ENCODE data around the gene TNFRSF1B.
A peak's percentile ranks its signal among the peaks of the same experiment; 100 is the strongest.

Gene TNFRSF1B

DNA sequence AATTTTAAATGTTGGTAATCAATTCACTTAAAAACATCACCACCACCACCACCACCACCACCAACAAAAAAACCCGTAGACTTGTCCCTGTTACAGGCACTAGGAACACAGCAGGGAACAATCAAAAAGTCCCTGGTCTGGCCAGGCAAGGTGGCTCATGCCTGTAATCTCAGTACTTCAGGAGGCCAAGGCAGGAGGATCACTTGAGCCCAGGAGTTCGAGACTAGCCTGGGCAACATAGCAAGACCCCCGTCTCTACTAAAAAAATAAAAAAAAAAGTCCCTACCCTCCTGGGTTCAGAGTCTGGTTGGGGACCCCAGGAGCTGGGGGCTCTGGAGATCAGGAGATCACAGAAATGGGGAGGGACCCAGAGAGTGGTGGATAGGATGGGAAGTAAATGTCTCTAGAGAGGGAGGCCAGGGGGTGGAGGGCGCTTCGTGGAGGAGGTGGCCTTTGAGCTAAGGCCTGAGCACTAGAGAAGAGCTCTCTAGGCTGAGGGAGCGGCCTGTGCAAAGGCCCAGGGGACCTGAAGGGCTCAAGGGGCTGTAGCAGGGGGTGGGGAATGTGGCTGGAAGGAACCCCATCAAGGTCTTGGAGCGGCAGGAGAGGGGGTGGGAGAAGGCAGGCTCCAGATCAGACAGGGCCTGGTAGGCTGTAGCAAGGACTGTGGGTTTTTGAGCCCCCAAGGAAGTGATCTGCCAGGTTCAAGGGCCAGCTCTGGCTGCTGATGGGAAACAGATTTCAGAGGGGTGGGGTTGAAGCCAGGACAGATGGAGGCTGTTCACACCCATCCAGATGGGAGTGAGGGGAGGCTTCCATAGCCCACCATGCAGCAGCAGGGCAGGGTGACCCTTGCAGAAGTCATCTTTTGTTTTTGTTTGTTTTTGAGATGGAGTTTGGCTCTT is 38.2 kb downstream of the TNFRSF1B start:
- CTCF ChIA-PET: interaction anchor here (1.1 to 7.7 kb wide), 2 partner anchors 79 to 84 kb away, joined by 3 to 72 read pairs; no protein-coding TSS in a partner anchor
- no peak for DNase-seq (ENCODE audit: extremely low spot score)

DNA sequence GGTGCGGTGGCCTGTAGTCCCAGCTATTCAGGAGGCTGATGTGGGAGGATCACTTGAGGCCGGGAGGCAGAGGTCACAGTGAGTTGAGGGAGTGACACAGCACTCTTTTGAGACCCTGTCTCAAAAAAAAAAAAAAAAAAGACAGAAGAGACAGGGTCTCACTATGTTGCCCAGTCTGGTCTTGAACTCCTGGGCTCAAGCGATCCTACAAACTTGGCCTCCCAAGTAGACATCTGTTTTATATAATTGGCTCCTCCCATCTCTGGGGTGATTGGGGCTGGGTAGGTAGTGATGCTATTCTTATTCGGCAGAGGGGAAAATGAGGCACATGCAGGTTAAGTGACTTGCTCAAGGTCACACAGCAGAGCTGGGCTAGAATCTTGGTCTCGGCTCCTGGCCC is 39.4 kb downstream of the TNFRSF1B start:
- POLR2A ChIA-PET: no interaction called here
- DNase-seq (ENCODE audit: extremely low spot score): no peak
- TF ChIP-seq SP1 (IDR thresholded peaks at IDR 0.05): no peak
- CTCF ChIA-PET: interaction anchor here (7.7 kb wide), 1 partner anchor 81 kb away, joined by 72 read pairs; no protein-coding TSS in a partner anchor

More for the DNA sequence above, 38.2 kb downstream of the TNFRSF1B start:
- TF ChIP-seq ARNT (IDR thresholded peaks at IDR 0.05): no peak
- TF ChIP-seq LEF1 (IDR thresholded peaks at IDR 0.05; ENCODE audit: borderline replicate concordance): no peak
- TF ChIP-seq NFRKB (IDR thresholded peaks at IDR 0.05): no peak
- TF ChIP-seq FOXA1 (IDR thresholded peaks at IDR 0.05): no peak
- TF ChIP-seq, protein P1, sequence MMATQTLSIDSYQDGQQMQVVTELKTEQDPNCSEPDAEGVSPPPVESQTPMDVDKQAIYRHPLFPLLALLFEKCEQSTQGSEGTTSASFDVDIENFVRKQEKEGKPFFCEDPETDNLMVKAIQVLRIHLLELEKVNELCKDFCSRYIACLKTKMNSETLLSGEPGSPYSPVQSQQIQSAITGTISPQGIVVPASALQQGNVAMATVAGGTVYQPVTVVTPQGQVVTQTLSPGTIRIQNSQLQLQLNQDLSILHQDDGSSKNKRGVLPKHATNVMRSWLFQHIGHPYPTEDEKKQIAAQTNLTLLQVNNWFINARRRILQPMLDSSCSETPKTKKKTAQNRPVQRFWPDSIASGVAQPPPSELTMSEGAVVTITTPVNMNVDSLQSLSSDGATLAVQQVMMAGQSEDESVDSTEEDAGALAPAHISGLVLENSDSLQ (IDR thresholded peaks at IDR 0.05): no peak
- TF ChIP-seq FOXM1 (IDR thresholded peaks at IDR 0.05; ENCODE audit: borderline replicate concordance): no peak
- TF ChIP-seq FOXK2 (IDR thresholded peaks at IDR 0.05): no peak
- no peak for TF ChIP-seq TARDBP (IDR thresholded peaks at IDR 0.05)
- TF ChIP-seq L3MBTL2 (conservative IDR thresholded peaks at IDR 0.05): no peak
- TF ChIP-seq HDGF (IDR thresholded peaks at IDR 0.05; ENCODE audit: borderline replicate concordance): no peak
- POLR2A ChIA-PET: no interaction called here

DNA sequence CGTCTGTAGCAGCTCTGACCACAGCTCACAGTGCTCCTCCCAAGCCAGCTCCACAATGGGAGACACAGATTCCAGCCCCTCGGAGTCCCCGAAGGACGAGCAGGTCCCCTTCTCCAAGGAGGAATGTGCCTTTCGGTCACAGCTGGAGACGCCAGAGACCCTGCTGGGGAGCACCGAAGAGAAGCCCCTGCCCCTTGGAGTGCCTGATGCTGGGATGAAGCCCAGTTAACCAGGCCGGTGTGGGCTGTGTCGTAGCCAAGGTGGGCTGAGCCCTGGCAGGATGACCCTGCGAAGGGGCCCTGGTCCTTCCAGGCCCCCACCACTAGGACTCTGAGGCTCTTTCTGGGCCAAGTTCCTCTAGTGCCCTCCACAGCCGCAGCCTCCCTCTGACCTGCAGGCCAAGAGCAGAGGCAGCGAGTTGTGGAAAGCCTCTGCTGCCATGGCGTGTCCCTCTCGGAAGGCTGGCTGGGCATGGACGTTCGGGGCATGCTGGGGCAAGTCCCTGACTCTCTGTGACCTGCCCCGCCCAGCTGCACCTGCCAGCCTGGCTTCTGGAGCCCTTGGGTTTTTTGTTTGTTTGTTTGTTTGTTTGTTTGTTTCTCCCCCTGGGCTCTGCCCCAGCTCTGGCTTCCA is 40.1 kb downstream of the TNFRSF1B start:
- TF ChIP-seq ARNT (IDR thresholded peaks at IDR 0.05) (no peak), TARDBP (IDR thresholded peaks at IDR 0.05) (no peak), FOXA1 (IDR thresholded peaks at IDR 0.05) (no peak), ZNF384 (IDR thresholded peaks at IDR 0.05) (no peak), FOXK2 (IDR thresholded peaks at IDR 0.05) (no peak), LEF1 (IDR thresholded peaks at IDR 0.05; ENCODE audit: borderline replicate concordance) (no peak), ELF4 (IDR thresholded peaks at IDR 0.05) (no peak), SUZ12 (IDR thresholded peaks at IDR 0.05) (no peak), HDGF (IDR thresholded peaks at IDR 0.05; ENCODE audit: borderline replicate concordance) (no peak), L3MBTL2 (conservative IDR thresholded peaks at IDR 0.05) (no peak), BHLHE40 (IDR thresholded peaks at IDR 0.05; ENCODE audit: borderline replicate concordance) (no peak), CTBP1 (IDR thresholded peaks at IDR 0.05; ENCODE audit: borderline replicate concordance) (no peak), FOXM1 (IDR thresholded peaks at IDR 0.05; ENCODE audit: borderline replicate concordance) (no peak)
- TF ChIP-seq, protein P1 (IDR thresholded peaks at IDR 0.05): no peak
- ChIA-PET CTCF (interaction anchor here (7.7 kb wide), 1 partner anchor 81 kb away, joined by 72 read pairs; no protein-coding TSS in a partner anchor), POLR2A (no interaction called here)
- no peak for DNase-seq (ENCODE audit: extremely low spot score)

DNA sequence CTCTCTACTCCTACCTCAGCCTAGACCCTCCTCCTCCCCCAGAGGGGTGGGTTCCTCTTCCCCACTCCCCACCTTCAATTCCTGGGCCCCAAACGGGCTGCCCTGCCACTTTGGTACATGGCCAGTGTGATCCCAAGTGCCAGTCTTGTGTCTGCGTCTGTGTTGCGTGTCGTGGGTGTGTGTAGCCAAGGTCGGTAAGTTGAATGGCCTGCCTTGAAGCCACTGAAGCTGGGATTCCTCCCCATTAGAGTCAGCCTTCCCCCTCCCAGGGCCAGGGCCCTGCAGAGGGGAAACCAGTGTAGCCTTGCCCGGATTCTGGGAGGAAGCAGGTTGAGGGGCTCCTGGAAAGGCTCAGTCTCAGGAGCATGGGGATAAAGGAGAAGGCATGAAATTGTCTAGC is 41.5 kb downstream of the TNFRSF1B start:
- ChIA-PET POLR2A (no interaction called here), CTCF (interaction anchor here (0.6 to 7.7 kb wide), 4 partner anchors 12 to 83 kb away, joined by 3 to 72 read pairs (median 4); no protein-coding TSS in a partner anchor)
- no peak for DNase-seq (ENCODE audit: extremely low spot score)
- no peak for TF ChIP-seq FOXK2 (IDR thresholded peaks at IDR 0.05)
- no peak for TF ChIP-seq ZNF384 (IDR thresholded peaks at IDR 0.05)
- no peak for TF ChIP-seq FOXM1 (IDR thresholded peaks at IDR 0.05; ENCODE audit: borderline replicate concordance)
- TF ChIP-seq, protein P1 (IDR thresholded peaks at IDR 0.05): no peak
- TF ChIP-seq CTBP1 (IDR thresholded peaks at IDR 0.05; ENCODE audit: borderline replicate concordance): no peak
- TF ChIP-seq LEF1 (IDR thresholded peaks at IDR 0.05; ENCODE audit: borderline replicate concordance): no peak
- no peak for TF ChIP-seq L3MBTL2 (conservative IDR thresholded peaks at IDR 0.05)
- no peak for TF ChIP-seq ARNT (IDR thresholded peaks at IDR 0.05)
- no peak for TF ChIP-seq TARDBP (IDR thresholded peaks at IDR 0.05)
- TF ChIP-seq BHLHE40 (IDR thresholded peaks at IDR 0.05; ENCODE audit: borderline replicate concordance): no peak
- TF ChIP-seq SUZ12 (IDR thresholded peaks at IDR 0.05): no peak
- no peak for TF ChIP-seq FOXA1 (IDR thresholded peaks at IDR 0.05)
- TF ChIP-seq ELF4 (IDR thresholded peaks at IDR 0.05): no peak
- TF ChIP-seq HDGF (IDR thresholded peaks at IDR 0.05; ENCODE audit: borderline replicate concordance): no peak
- no peak for TF ChIP-seq NFRKB (IDR thresholded peaks at IDR 0.05)
- no peak for TF ChIP-seq SP1 (IDR thresholded peaks at IDR 0.05)

DNA sequence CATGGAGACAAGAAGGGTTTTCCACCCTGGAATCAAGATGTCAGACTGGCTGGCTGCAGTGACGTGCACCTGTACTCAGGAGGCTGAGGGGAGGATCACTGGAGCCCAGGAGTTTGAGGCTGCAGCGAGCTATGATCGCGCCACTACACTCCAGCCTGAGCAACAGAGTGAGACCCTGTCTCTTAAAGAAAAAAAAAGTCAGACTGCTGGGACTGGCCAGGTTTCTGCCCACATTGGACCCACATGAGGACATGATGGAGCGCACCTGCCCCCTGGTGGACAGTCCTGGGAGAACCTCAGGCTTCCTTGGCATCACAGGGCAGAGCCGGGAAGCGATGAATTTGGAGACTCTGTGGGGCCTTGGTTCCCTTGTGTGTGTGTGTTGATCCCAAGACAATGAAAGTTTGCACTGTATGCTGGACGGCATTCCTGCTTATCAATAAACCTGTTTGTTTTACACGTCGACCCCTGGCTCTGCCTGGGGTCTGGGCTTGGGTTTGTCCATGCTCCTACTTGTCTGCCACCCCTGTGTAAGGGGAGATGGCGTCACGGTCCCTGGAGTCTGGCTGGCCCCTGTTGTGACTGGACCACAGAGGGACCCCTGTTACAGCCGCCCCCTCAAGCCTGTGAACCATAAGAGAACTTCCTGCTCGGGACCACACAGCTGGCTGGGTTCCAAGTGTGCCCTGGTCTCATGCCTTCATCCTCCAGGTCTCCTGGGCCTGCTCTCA is 42.1 kb downstream of the TNFRSF1B start:
- ChIA-PET POLR2A (no interaction called here), CTCF (interaction anchor here (0.7 to 7.7 kb wide), 5 partner anchors 12 to 1372 kb away, joined by 3 to 72 read pairs (median 5); no protein-coding TSS in a partner anchor)
- DNase-seq (ENCODE audit: extremely low spot score): peak; percentile 83
- TF ChIP-seq, protein P1 (IDR thresholded peaks at IDR 0.05): no peak
- TF ChIP-seq ZNF384 (IDR thresholded peaks at IDR 0.05): peak; percentile 78
